ENCODE measurements around the gene BIN1. TPM values are rescaled to one million over a fixed set of nuclear protein-coding genes. Genes with fewer than 3 reads are reported as not detected.
"Not testable (repeated sequence)": the region's sequence is repeated elsewhere in the genome, so short reads cannot be mapped to it uniquely, and the experiment has no call there.

The BIN1 gene
- polyA plus RNA-seq, 1 donor (not counting 4 experiments of a cell fraction or from before 2014, with no cell fraction given) = 5.4 TPM

DNA sequence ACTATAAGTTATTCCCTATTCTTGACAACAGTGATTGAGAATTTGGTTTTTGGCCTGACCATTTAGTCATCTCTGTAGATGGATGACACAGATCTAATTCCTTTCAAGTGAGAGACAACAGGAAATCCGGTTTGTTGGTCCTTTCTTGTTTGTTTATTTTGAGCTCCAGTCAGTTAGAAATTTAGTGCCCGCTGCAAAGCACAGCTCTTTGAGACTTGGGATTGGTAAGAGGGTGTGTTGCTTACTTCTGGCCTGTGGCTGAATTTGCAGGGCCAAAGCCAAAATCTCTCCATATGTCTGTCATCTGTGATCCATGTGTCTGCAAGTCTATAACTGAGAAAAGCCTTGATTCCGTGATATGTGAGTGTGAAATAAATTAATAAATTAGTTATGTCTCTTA is 74.3 kb downstream of the BIN1 start:
- Histone ChIP-seq H3K4me1 (ENCODE audit: control insufficient read depth, extremely low read depth, insufficient read depth, low read length) (no peaks in the 10 kb centered on the region), H4K20me1 (ENCODE audit: control insufficient read depth, extremely low read depth, insufficient read depth, low read length) (no peaks in the 10 kb centered on the region), H3K4me2 (ENCODE audit: control insufficient read depth, extremely low read depth, insufficient read depth, low read depth, low read length) (no peak overlapping the region), H3K9ac (ENCODE audit: control insufficient read depth, extremely low read depth, insufficient read depth, low read length) (no peak overlapping the region), H3K36me3 (ENCODE audit: control insufficient read depth in 2 of 2, extremely low read depth in 1 of 2, insufficient read depth in 2 of 2, low read length in 2 of 2) (no peaks in the 10 kb centered on the region), H3K9me3 (ENCODE audit: control insufficient read depth, low read depth, low read length) (no peaks in the 10 kb centered on the region), H3K4me3 (ENCODE audit: control insufficient read depth in 2 of 3, extremely low read depth in 1 of 3, insufficient read depth in 2 of 3, low read depth in 1 of 3, low read length in 3 of 3) (no peak overlapping the region), H2AFZ (ENCODE audit: control insufficient read depth, low read length) (no peak overlapping the region), H3K27me3 (ENCODE audit: control insufficient read depth, extremely low read depth, insufficient read depth, low read length) (no peaks in the 10 kb centered on the region), H3K9me1 (ENCODE audit: control insufficient read depth, extremely low read depth, insufficient read depth, low read length) (no peaks in the 10 kb centered on the region), H3K79me2 (ENCODE audit: control insufficient read depth, insufficient read depth, low read length) (no peaks in the 10 kb centered on the region), H3K27ac (ENCODE audit: control insufficient read depth, insufficient read depth, low read length) (no peak overlapping the region)
- dilution Hi-C loops (cut with MboI; ENCODE audit: extremely low pct_ligation_motif_present, low sequenced_read_pairs) = no loop called here
- DNase-seq (ENCODE audit: low read depth, low spot score) (no peak), FAIRE-seq (no peak)
- TF ChIP-seq, protein P1, sequence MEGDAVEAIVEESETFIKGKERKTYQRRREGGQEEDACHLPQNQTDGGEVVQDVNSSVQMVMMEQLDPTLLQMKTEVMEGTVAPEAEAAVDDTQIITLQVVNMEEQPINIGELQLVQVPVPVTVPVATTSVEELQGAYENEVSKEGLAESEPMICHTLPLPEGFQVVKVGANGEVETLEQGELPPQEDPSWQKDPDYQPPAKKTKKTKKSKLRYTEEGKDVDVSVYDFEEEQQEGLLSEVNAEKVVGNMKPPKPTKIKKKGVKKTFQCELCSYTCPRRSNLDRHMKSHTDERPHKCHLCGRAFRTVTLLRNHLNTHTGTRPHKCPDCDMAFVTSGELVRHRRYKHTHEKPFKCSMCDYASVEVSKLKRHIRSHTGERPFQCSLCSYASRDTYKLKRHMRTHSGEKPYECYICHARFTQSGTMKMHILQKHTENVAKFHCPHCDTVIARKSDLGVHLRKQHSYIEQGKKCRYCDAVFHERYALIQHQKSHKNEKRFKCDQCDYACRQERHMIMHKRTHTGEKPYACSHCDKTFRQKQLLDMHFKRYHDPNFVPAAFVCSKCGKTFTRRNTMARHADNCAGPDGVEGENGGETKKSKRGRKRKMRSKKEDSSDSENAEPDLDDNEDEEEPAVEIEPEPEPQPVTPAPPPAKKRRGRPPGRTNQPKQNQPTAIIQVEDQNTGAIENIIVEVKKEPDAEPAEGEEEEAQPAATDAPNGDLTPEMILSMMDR (optimal IDR thresholded peaks at IDR 0.05 in 1 of 3, IDR thresholded peaks at IDR 0.05 in 1 of 3, conservative IDR thresholded peaks at IDR 0.05 in 1 of 3; ENCODE audit: extremely low read depth in 1 of 3, insufficient read depth in 2 of 3, low read length in 3 of 3) = no peak
- no peak for TF ChIP-seq EZH2 (IDR thresholded peaks at IDR 0.05; ENCODE audit: low read length)

DNA sequence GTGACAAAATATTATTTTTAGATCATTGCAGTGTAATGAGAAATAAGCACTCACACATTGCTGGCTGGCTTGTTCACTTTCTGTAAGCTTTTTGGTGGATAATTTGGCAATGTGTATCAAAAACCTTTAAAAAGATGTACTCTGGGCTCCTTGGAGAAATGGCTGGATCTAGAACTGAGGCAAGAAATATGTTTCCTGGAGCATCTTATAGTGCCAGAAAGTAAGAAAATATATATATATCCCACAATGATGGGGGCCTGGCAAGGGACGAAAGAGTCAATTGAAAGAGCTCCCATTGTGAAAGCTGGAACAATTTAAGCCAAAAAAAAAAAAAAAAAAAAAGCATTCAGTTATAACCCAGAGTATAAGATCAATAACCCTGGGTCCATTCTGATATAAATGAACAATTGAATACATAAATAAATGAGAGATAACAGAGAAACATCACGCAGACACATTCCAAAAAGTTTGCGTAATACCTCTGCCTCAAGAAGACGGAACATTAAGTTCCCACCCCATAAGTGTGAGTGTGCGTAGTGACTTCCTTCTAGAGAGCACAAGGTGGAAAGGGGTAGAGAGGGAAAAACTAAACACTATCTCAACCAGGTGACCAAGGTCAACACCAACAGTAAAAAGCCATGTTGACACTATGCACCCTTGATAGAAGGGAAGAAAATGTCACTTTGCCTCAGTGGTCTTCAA is 77.5 kb downstream of the BIN1 start:
- Histone ChIP-seq H3K4me1 (ENCODE audit: control insufficient read depth, extremely low read depth, insufficient read depth, low read length) (peaks cover 8% of the 10 kb centered on the region), H4K20me1 (ENCODE audit: control insufficient read depth, extremely low read depth, insufficient read depth, low read length) (no peaks in the 10 kb centered on the region), H3K79me2 (ENCODE audit: control insufficient read depth, insufficient read depth, low read length) (no peaks in the 10 kb centered on the region), H3K27me3 (ENCODE audit: control insufficient read depth, extremely low read depth, insufficient read depth, low read length) (peaks cover 11% of the 10 kb centered on the region), H3K9me1 (ENCODE audit: control insufficient read depth, extremely low read depth, insufficient read depth, low read length) (no peaks in the 10 kb centered on the region), H3K36me3 (ENCODE audit: control insufficient read depth in 2 of 2, extremely low read depth in 1 of 2, insufficient read depth in 2 of 2, low read length in 2 of 2) (no peaks in the 10 kb centered on the region), H3K4me2 (ENCODE audit: control insufficient read depth, extremely low read depth, insufficient read depth, low read depth, low read length) (no peak overlapping the region), H3K9ac (ENCODE audit: control insufficient read depth, extremely low read depth, insufficient read depth, low read length) (no peak overlapping the region), H3K27ac (ENCODE audit: control insufficient read depth, insufficient read depth, low read length) (no peak overlapping the region), H2AFZ (ENCODE audit: control insufficient read depth, low read length) (no peak overlapping the region), H3K4me3 (ENCODE audit: control insufficient read depth in 2 of 3, extremely low read depth in 1 of 3, insufficient read depth in 2 of 3, low read depth in 1 of 3, low read length in 3 of 3) (no peak overlapping the region), H3K9me3 (ENCODE audit: control insufficient read depth, low read depth, low read length) (no peaks in the 10 kb centered on the region)
- DNase-seq (ENCODE audit: low read depth, low spot score) (no peak), FAIRE-seq (no peak)
- TF ChIP-seq, protein P1 (optimal IDR thresholded peaks at IDR 0.05 in 1 of 3, IDR thresholded peaks at IDR 0.05 in 1 of 3, conservative IDR thresholded peaks at IDR 0.05 in 1 of 3; ENCODE audit: extremely low read depth in 1 of 3, insufficient read depth in 2 of 3, low read length in 3 of 3) = no peak
- TF ChIP-seq EZH2 (IDR thresholded peaks at IDR 0.05; ENCODE audit: low read length) = no peak
- dilution Hi-C loops (cut with MboI; ENCODE audit: extremely low pct_ligation_motif_present, low sequenced_read_pairs) = no loop called here

DNA sequence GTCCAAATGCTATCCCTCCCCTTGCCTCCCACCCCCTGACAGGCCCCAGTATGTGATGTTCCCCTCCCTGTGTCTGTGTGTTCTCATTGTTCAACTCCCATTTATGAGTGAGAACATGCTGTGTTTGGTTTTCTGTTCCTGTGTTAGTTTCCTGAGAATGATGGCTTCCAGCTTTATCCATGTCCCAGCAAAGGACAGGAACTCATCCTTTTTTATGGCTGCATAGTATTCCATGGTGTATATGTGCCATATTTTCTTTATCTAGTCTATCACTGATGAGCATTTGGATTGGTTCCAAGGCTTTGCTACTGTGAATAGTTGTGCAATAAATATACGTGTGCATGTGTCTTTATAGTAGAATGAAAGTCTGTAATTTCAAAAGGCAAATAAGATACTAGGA is 78.2 kb downstream of the BIN1 start:
- H2AFZ ChIP-seq (ENCODE audit: control insufficient read depth, low read length); H3K4me2 ChIP-seq (ENCODE audit: control insufficient read depth, extremely low read depth, insufficient read depth, low read depth, low read length); H3K9me1 ChIP-seq (ENCODE audit: control insufficient read depth, extremely low read depth, insufficient read depth, low read length); H3K9me3 ChIP-seq (ENCODE audit: control insufficient read depth, low read depth, low read length); H3K36me3 ChIP-seq (ENCODE audit: control insufficient read depth in 2 of 2, extremely low read depth in 1 of 2, insufficient read depth in 2 of 2, low read length in 2 of 2); H3K4me1 ChIP-seq (ENCODE audit: control insufficient read depth, extremely low read depth, insufficient read depth, low read length); H4K20me1 ChIP-seq (ENCODE audit: control insufficient read depth, extremely low read depth, insufficient read depth, low read length); FAIRE-seq; dilution Hi-C loops (cut with MboI; ENCODE audit: extremely low pct_ligation_motif_present, low sequenced_read_pairs); H3K9ac ChIP-seq (ENCODE audit: control insufficient read depth, extremely low read depth, insufficient read depth, low read length); H3K4me3 ChIP-seq (ENCODE audit: control insufficient read depth in 2 of 3, extremely low read depth in 1 of 3, insufficient read depth in 2 of 3, low read depth in 1 of 3, low read length in 3 of 3); H3K27ac ChIP-seq (ENCODE audit: control insufficient read depth, insufficient read depth, low read length); DNase-seq (ENCODE audit: low read depth, low spot score); H3K79me2 ChIP-seq (ENCODE audit: control insufficient read depth, insufficient read depth, low read length): not testable (repeated sequence)
- peaks cover 12% of the 10 kb centered on the region for H3K27me3 ChIP-seq (ENCODE audit: control insufficient read depth, extremely low read depth, insufficient read depth, low read length)
